ENCODE measurements around the gene BRMS1. TPM values are rescaled to one million over a fixed set of nuclear protein-coding genes. Genes with fewer than 3 reads are reported as not detected.

BRMS1 gene
- total and polyA plus RNA-seq, 10 of the 15 experiments (the other 5 are each of a cell fraction or from before 2014, with no cell fraction given) = 2.1 to 85.3 (median 48.5) TPM

DNA sequence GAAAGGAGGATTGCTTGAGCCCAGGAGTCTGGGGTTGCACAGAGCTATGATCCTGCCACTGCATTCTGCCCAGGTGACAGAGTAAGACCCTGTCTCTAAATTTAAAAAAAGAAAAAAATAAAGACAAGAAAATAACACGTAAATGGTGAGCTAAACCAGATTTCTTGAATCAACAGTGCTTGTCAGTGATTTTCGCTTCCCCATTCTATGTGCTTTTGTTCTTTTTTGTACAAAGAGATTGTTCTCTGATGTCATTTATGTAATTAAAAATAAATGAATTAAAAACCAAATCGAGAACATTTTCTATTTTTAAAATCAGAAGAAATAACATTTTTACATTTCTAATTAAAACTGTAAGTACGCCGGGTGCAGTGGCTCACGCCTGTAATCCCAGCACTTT lies 46.4 kb upstream of the BRMS1 start:
- peaks cover 1% of the 10 kb centered on the region; the same call in 1 of the 2 replicates for H3K4me1 ChIP-seq (ENCODE audit: control insufficient read depth, insufficient read depth, low read length)
- no peak for FAIRE-seq
- intact Hi-C loops (cut with micrococcal nuclease; ENCODE audit: unreplicated experiment) = no loop called here
- no TSS peak for BruUV-seq (replicated peaks)
- POLR2A ChIA-PET = interaction anchor here (0.5 kb wide), 1 partner anchor 27 kb away, joined by 6 read pairs; no protein-coding TSS in a partner anchor
- H3K79me2 ChIP-seq (ENCODE audit: control insufficient read depth, insufficient read depth, low read length) = no peaks in the 10 kb centered on the region
- RAD21 ChIA-PET (ENCODE audit: unreplicated experiment) = interaction anchor here (1.4 to 1.7 kb wide), 3 partner anchors 10 to 79 kb away, joined by 3 to 6 read pairs (median 4); partner anchors contain the start of gene SLC29A2
- SMC1A ChIA-PET (ENCODE audit: uncharacterized antibody, unreplicated experiment) = interaction anchor here (0.8 to 3.8 kb wide), 2 partner anchors 14 to 80 kb away, joined by 3 to 27 read pairs; no protein-coding TSS in a partner anchor
- H3K27me3 ChIP-seq (replicated peaks in 1 of 2; ENCODE audit: control insufficient read depth in 2 of 2, insufficient read depth in 2 of 2, low read length in 1 of 2) = no peaks in the 10 kb centered on the region
- ATAC-seq = no peak; the same call in 1 of the 3 replicates
- no peak overlapping the region for H3K4me3 ChIP-seq
- no peak overlapping the region for H3K9ac ChIP-seq (ENCODE audit: control insufficient read depth, insufficient read depth, low read length)
- TF ChIP-seq, protein P1, sequence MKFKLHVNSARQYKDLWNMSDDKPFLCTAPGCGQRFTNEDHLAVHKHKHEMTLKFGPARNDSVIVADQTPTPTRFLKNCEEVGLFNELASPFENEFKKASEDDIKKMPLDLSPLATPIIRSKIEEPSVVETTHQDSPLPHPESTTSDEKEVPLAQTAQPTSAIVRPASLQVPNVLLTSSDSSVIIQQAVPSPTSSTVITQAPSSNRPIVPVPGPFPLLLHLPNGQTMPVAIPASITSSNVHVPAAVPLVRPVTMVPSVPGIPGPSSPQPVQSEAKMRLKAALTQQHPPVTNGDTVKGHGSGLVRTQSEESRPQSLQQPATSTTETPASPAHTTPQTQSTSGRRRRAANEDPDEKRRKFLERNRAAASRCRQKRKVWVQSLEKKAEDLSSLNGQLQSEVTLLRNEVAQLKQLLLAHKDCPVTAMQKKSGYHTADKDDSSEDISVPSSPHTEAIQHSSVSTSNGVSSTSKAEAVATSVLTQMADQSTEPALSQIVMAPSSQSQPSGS (IDR thresholded peaks at IDR 0.05; ENCODE audit: low read length) = no peak
- peak; percentile 45 for TF ChIP-seq MTA2 (IDR thresholded peaks at IDR 0.05; ENCODE audit: low read depth)
- peak; percentile 62 for TF ChIP-seq ATF7 (IDR thresholded peaks at IDR 0.05; ENCODE audit: low read depth)
- TF ChIP-seq NR2F1 (conservative IDR thresholded peaks at IDR 0.05) = 0 out of 2 replicates have a peak, but pooled peaks have one; percentile 72
- TF ChIP-seq SPI1 (IDR thresholded peaks at IDR 0.05; ENCODE audit: borderline replicate concordance, insufficient read depth, low read depth, low read length) = peak; percentile 57; the same call in 1 of the 2 replicates
- no peak for TF ChIP-seq CHD2 (IDR thresholded peaks at IDR 0.05; ENCODE audit: borderline replicate concordance, low read depth, low read length)
- H3K36me3 ChIP-seq (ENCODE audit: control insufficient read depth in 2 of 2, insufficient read depth in 2 of 2, low read length in 1 of 2) = no peaks in the 10 kb centered on the region
- H4K20me1 ChIP-seq (ENCODE audit: control insufficient read depth, insufficient read depth) = no peaks in the 10 kb centered on the region
- DNase-seq (ENCODE audit: low read depth, low spot score) = no peak
- in situ Hi-C loops (cut with MboI) = no loop called here
- under 1% methylated on average over 6 of the region's 6 CpGs for WGBS (ENCODE audit: insufficient coverage, insufficient replicate concordance, low lambda C conversion rate, missing lambda C conversion rate)
- CTCF ChIA-PET = interaction anchor here (0.6 to 9.0 kb wide), 9 partner anchors 28 to 289 kb away, joined by 3 to 166 read pairs (median 3); partner anchors contain the start of genes BRMS1, MRPL11 and RBM4B
- no peaks in the 10 kb centered on the region for H3K9me3 ChIP-seq (replicated peaks; ENCODE audit: control insufficient read depth, insufficient read depth, low read length)
- H2AFZ ChIP-seq (ENCODE audit: control insufficient read depth, low read depth, low read length) = no peak overlapping the region
- H3K27ac ChIP-seq (ENCODE audit: control insufficient read depth, insufficient read depth) = no peak overlapping the region
- no peak overlapping the region for H3K4me2 ChIP-seq (ENCODE audit: control insufficient read depth, insufficient read depth)

Data from GM12878 (cell line).